HG03060 (cell line): ENCODE results near the gene PRDX1.
"Not testable (repeated sequence)": the region's sequence is repeated elsewhere in the genome, so short reads cannot be mapped to it uniquely, and the experiment has no call there.

Experiments
- ATAC-seq: cut with Tn5 transposase; IDR thresholded peaks from one replicate; pipeline ENCODE4 v1.9.1; 2021; ENCODE audit warnings: low read depth, moderate number of reproducible peaks; ENCODE audit not compliant: unreplicated experiment

The PRDX1 gene

DNA sequence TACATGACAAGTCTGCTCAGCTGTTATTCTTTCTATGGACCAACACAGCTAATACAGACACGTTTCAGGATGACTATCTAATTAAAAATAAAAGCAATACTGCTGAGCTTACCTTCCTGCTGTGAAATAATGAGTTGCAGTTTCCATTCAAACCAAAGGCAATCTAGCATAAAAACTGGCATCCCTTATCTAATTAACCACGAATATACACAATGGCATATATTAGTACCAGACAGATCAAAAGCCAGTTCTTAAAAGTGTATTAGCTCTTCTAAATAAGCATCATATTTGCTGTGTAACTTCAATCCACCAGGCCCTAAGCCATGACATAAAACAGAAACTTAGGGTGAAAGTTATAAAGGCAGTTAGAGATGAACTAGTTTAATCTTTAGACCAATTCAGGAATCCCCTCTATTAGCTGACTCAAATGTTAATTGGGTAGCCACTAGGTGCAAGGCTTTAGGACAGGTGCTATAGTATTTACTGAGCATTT is 51.3 kb downstream of the PRDX1 start:
- ATAC-seq = no peak

DNA sequence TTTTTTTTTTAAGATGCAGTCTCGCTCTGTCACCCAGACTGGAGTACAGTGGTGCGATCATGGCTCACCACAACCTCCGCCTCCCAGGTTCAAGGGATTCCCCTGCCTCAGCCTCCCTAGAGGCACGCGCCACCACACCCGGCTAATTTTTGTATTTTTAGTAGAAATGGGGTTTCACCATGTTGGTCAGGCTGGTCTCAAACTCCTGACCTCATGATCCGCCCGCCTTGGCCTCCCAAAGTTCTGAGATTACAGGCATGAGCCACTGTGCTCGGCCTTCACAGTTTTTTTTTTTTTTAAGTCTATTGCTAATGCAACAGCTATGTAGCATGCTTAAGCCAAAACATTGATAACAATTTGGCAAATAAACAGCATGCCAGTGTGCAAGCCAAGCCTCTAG is 54.3 kb downstream of the PRDX1 start:
- ATAC-seq = not testable (repeated sequence)

DNA sequence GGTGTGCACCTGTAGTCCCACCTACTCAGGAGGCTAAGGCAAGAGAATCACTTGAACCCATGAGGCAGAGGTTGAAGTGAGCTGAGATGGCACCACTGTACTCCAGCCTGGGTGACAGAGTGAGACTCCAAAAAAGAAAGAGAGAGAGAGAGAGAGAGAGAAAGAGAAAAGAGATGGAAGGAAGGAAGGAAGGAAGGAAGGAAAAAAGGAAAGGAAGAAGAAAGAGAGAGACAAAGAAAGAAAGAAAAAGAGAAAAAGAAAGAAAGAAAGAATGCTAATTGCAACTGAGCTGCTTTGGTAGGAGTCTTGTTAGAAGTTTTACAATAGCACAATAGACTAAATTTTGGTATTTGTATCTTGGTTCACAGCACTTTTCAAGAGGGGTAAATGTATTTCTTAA is 56.4 kb downstream of the PRDX1 start:
- ATAC-seq = no peak
